GM23338 (cell line): ENCODE results near the gene TIMM23. TPM values are rescaled to one million over a fixed set of nuclear protein-coding genes. Genes with fewer than 3 reads are reported as not detected.

ENCODE experiments used
- ATAC-seq: fragments of 200-7000 bp; cut with Tn5 transposase; 3 replicates; pipeline ENCODE4 v1.9.1; 2020
- DNase-seq: peaks from one replicate; pipeline ENCODE4 v3.0.0-alpha.2; 2015; ENCODE audit warnings: low spot score
- H2AFZ ChIP-seq: fragments of 200-600 bp; sonication (generic); 2 replicates; pipeline ENCODE4 v1.8.0; 2016; ENCODE audit warnings: antibody characterized with exemption, mild to moderate bottlenecking, moderate library complexity
- H3F3A ChIP-seq: fragments of 200-600 bp; sonication (generic); replicated peaks from 2 replicates; pipeline ENCODE4 v1.8.0; 2017; ENCODE audit warnings: antibody characterized with exemption, mixed run types, low read depth
- H3K27ac ChIP-seq: fragments of 200-600 bp; sonication (generic); 2 replicates; pipeline ENCODE4 v1.6.1; 2016; ENCODE audit warnings: low read depth
- H3K27me3 ChIP-seq: fragments of 200-600 bp; sonication (generic); 2 replicates; pipeline ENCODE4 v1.8.0; 2016; ENCODE audit warnings: mild to moderate bottlenecking, mixed run types, moderate library complexity; ENCODE audit not compliant: insufficient read depth
- H3K36me3 ChIP-seq: fragments of 200-600 bp; sonication (generic); 2 replicates; pipeline ENCODE4 v1.8.0; 2016; ENCODE audit warnings: mild to moderate bottlenecking; ENCODE audit not compliant: insufficient read depth
- H3K4me1 ChIP-seq: fragments of 200-600 bp; sonication (generic); 2 replicates; pipeline ENCODE4 v1.8.0; 2016; ENCODE audit warnings: mild to moderate bottlenecking, moderate library complexity; ENCODE audit not compliant: insufficient read depth
- H3K4me2 ChIP-seq: fragments of 200-600 bp; sonication (generic); 2 replicates; pipeline ENCODE4 v1.7.1; 2017; ENCODE audit warnings: mixed run types
- H3K4me3 ChIP-seq: fragments of 200-600 bp; sonication (generic); 2 replicates; pipeline ENCODE4 v1.6.1; 2016; ENCODE audit warnings: mixed run types
- H3K79me2 ChIP-seq: fragments of 200-600 bp; sonication (generic); replicated peaks from 2 replicates; pipeline ENCODE4 v1.8.0; 2017; ENCODE audit warnings: mild to moderate bottlenecking; ENCODE audit not compliant: insufficient read depth
- H3K9me2 ChIP-seq: fragments of 200-600 bp; sonication (generic); 2 replicates; pipeline ENCODE4 v1.8.0; 2017; ENCODE audit not compliant: insufficient read depth
- H4K20me1 ChIP-seq: fragments of 200-600 bp; sonication (generic); replicated peaks from 2 replicates; pipeline ENCODE4 v1.8.0; 2017; ENCODE audit warnings: mild to moderate bottlenecking; ENCODE audit not compliant: insufficient read depth
- H3K27ac Mint-ChIP-seq: 2 replicates; pipeline ENCODE4 v1.8.0; 2020; ENCODE audit warnings: inconsistent platforms, mild to moderate bottlenecking, moderate library complexity, mixed read lengths
- H3K27me3 Mint-ChIP-seq: 3 replicates; pipeline ENCODE4 v1.8.0; 2022; ENCODE audit warnings: low read depth, mild to moderate bottlenecking, moderate library complexity, mixed read lengths, inconsistent platforms; ENCODE audit not compliant: insufficient read depth, poor library complexity
- H3K36me3 Mint-ChIP-seq: 3 replicates; pipeline ENCODE4 v1.8.0; 2021; ENCODE audit warnings: low read depth, mild to moderate bottlenecking, inconsistent platforms, moderate library complexity, mixed read lengths
- H3K4me1 Mint-ChIP-seq: 3 replicates; pipeline ENCODE4 v1.8.0; 2020; ENCODE audit warnings: mild to moderate bottlenecking, inconsistent platforms, mixed read lengths
- H3K4me3 Mint-ChIP-seq: 3 replicates; pipeline ENCODE4 v1.8.0; 2021; ENCODE audit warnings: moderate library complexity, mild to moderate bottlenecking, inconsistent platforms, mixed read lengths
- H3K9me3 Mint-ChIP-seq: 3 replicates; pipeline ENCODE4 v1.8.0; 2020; ENCODE audit warnings: moderate library complexity, mild to moderate bottlenecking, inconsistent platforms, mixed read lengths
- CREB1 ChIP-seq: fragments of 250-450 bp; sonication (Bioruptor Pico); IDR thresholded peaks from 2 replicates; pipeline ENCODE4 v1.5.0; 2020; ENCODE audit warnings: low read depth, mild to moderate bottlenecking, moderate library complexity
- EZH2 ChIP-seq: fragments of 200-600 bp; sonication (generic); IDR thresholded peaks from one replicate; pipeline ENCODE4 v1.8.0; 2017; ENCODE audit warnings: antibody characterized with exemption, mild to moderate bottlenecking, low read depth; ENCODE audit not compliant: unreplicated experiment
- EZH2phosphoT487 ChIP-seq: fragments of 200-600 bp; sonication (generic); IDR thresholded peaks from one replicate; pipeline ENCODE4 v1.8.1; 2018; ENCODE audit warnings: antibody characterized with exemption; ENCODE audit not compliant: unreplicated experiment
- JUNB ChIP-seq: IDR thresholded peaks from one replicate; pipeline ENCODE4 v1.6.1; 2016; ENCODE audit warnings: antibody characterized with exemption; ENCODE audit not compliant: unreplicated experiment
- POLR2AphosphoS5 ChIP-seq: IDR thresholded peaks from 2 replicates; pipeline ENCODE4 v1.6.1; 2016; ENCODE audit warnings: antibody characterized with exemption, low read depth
- STAT1 ChIP-seq: IDR thresholded peaks from one replicate; pipeline ENCODE4 v1.6.1; 2016; ENCODE audit warnings: antibody characterized with exemption; ENCODE audit not compliant: unreplicated experiment
- ZNF331 ChIP-seq: fragments of 250-450 bp; sonication (Bioruptor Pico); IDR thresholded peaks from 2 replicates; pipeline ENCODE4 v1.5.0; 2020; ENCODE audit warnings: low read depth, mild to moderate bottlenecking, moderate library complexity
- polyA plus RNA-seq: library from polyadenylated mRNA; unstranded; fragments of >200 nt; fragmentation: Nextera tagmentation; extraction: Ambion mirVana; gene quantifications from 2 replicates; pipeline ENCODE4 v1.2.1, GENCODE V29; 2016
- total RNA-seq: library from RNA; depleted of rRNA; stranded (reverse); fragments of >200 nt; shearing (Covaris generic); gene quantifications from 2 replicates; pipeline ENCODE4 v1.2.3, GENCODE V29; 2014
- TF ChIP-seq, protein P1 (sequence below): IDR thresholded peaks from 2 replicates; pipeline ENCODE4 v1.6.1; 2016; ENCODE audit warnings: antibody characterized with exemption
- TF ChIP-seq, protein P2 (sequence below), 2 experiments: fragments of 200-600 bp in 1 of 2; sonication (generic) in 1 of 2; conservative IDR thresholded peaks; 2 replicates each; pipeline versions ENCODE4 v1.5.1 to v1.6.1; 2016 to 2017; ENCODE audit warnings: antibody characterized with exemption in 2 of 2, low read depth in 2 of 2, mild to moderate bottlenecking in 2 of 2, moderate library complexity in 1 of 2
- TF ChIP-seq, protein P3 (sequence below): fragments of 250-450 bp; sonication (Bioruptor Pico); IDR thresholded peaks from 2 replicates; pipeline ENCODE4 v1.5.0; 2020; ENCODE audit warnings: mild to moderate bottlenecking, moderate library complexity
- TF ChIP-seq, protein P4 (sequence below): IDR thresholded peaks from one replicate; pipeline ENCODE4 v1.6.1; 2018; ENCODE audit warnings: antibody characterized with exemption; ENCODE audit not compliant: unreplicated experiment

TIMM23 gene
- total and polyA plus RNA-seq, 2 experiments from 2014 or later: 120 to 218 TPM

DNA sequence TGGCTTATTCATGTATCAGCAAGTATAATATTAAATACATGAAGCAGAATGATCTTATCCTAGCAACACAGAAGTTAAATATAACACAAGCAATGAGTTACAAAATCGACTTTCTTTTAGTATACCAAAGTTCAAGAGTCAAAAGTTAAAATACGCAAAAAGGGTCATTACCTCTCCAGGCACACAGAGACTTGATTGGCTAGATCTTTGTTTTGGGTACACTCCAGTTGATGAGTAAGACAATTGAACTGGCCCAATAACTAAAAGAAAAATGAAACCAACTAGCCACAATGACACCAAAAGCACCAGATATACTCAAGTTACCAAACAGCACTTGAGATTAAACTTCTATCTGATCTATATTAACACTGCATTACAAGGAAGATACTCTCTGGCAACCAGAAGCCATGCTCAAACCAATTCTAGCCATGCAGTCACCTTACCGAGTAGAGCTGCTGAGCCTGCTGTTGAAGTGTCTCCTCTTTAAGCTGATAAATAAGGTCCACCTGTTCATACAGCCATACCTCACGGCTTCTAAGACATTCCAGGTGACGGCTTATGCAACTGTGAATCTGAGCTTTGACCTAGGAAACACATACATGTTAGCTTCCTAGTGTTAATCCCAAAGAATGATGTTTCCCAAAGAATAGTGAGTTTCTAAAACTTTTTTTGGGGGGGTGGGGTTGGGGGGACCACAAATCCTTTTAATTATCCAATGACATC lies 42.6 kb downstream of the TIMM23 start (continued):
- no peak for TF ChIP-seq EZH2phosphoT487
- TF ChIP-seq EZH2: no peak
- no peak for TF ChIP-seq POLR2AphosphoS5
- no peak for TF ChIP-seq ZNF331 (CRISPR knock-in tag)
- TF ChIP-seq JUNB: no peak
- no peak for TF ChIP-seq STAT1
- TF ChIP-seq, protein P1, sequence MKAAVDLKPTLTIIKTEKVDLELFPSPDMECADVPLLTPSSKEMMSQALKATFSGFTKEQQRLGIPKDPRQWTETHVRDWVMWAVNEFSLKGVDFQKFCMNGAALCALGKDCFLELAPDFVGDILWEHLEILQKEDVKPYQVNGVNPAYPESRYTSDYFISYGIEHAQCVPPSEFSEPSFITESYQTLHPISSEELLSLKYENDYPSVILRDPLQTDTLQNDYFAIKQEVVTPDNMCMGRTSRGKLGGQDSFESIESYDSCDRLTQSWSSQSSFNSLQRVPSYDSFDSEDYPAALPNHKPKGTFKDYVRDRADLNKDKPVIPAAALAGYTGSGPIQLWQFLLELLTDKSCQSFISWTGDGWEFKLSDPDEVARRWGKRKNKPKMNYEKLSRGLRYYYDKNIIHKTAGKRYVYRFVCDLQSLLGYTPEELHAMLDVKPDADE: no peak
- TF ChIP-seq, protein P2, sequence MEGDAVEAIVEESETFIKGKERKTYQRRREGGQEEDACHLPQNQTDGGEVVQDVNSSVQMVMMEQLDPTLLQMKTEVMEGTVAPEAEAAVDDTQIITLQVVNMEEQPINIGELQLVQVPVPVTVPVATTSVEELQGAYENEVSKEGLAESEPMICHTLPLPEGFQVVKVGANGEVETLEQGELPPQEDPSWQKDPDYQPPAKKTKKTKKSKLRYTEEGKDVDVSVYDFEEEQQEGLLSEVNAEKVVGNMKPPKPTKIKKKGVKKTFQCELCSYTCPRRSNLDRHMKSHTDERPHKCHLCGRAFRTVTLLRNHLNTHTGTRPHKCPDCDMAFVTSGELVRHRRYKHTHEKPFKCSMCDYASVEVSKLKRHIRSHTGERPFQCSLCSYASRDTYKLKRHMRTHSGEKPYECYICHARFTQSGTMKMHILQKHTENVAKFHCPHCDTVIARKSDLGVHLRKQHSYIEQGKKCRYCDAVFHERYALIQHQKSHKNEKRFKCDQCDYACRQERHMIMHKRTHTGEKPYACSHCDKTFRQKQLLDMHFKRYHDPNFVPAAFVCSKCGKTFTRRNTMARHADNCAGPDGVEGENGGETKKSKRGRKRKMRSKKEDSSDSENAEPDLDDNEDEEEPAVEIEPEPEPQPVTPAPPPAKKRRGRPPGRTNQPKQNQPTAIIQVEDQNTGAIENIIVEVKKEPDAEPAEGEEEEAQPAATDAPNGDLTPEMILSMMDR (conservative IDR thresholded peaks at IDR 0.05; ENCODE audit: low read depth in 2 of 2): no peak
- no peak for TF ChIP-seq CREB1 (CRISPR knock-in tag)

DNA sequence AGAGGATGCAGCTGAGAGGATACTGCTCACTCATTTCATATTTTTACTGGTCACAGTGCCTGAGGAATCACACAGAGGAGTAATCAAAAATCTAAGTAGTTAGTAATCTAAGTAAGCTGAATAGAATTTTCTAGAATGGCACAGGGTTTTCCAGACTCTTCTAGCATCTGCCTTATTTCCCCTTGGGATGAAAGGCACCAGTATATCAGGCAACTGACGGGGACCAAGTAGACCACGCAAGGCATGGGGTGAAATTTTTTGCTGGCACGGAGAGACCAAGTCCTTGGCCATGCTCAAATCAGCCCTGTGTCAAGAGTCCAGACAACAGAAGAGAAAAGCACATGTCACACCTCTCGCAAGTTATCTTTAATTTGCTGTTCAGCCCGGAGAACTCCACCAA lies 43.9 kb downstream of the TIMM23 start:
- no peak overlapping the region for H3K4me3 ChIP-seq
- H3K27ac ChIP-seq: no peak overlapping the region
- H3K4me1 ChIP-seq: peaks cover 15% of the 10 kb centered on the region
- H4K20me1 ChIP-seq: peaks cover 22% of the 10 kb centered on the region
- peaks cover 59% of the 10 kb centered on the region for H3K79me2 ChIP-seq
- no peak for ATAC-seq
- no peaks in the 10 kb centered on the region for H3K9me2 ChIP-seq
- Mint-ChIP-seq H3K4me3 (no peak overlapping the region), H3K27ac (no peak overlapping the region), H3K36me3 (peaks cover 31% of the 10 kb centered on the region; the same call in 2 of the 3 replicates), H3K9me3 (no peaks in the 10 kb centered on the region), H3K4me1 (peaks cover 14% of the 10 kb centered on the region), H3K27me3 (no peaks in the 10 kb centered on the region)
- no peaks in the 10 kb centered on the region for H3F3A ChIP-seq
- no peak for DNase-seq
- no peak overlapping the region for H3K4me2 ChIP-seq
- no peaks in the 10 kb centered on the region for H3K27me3 ChIP-seq
- no peak overlapping the region for H2AFZ ChIP-seq
- H3K36me3 ChIP-seq: peaks cover 6% of the 10 kb centered on the region; the same call in 1 of the 2 replicates
- TF ChIP-seq, protein P3, sequence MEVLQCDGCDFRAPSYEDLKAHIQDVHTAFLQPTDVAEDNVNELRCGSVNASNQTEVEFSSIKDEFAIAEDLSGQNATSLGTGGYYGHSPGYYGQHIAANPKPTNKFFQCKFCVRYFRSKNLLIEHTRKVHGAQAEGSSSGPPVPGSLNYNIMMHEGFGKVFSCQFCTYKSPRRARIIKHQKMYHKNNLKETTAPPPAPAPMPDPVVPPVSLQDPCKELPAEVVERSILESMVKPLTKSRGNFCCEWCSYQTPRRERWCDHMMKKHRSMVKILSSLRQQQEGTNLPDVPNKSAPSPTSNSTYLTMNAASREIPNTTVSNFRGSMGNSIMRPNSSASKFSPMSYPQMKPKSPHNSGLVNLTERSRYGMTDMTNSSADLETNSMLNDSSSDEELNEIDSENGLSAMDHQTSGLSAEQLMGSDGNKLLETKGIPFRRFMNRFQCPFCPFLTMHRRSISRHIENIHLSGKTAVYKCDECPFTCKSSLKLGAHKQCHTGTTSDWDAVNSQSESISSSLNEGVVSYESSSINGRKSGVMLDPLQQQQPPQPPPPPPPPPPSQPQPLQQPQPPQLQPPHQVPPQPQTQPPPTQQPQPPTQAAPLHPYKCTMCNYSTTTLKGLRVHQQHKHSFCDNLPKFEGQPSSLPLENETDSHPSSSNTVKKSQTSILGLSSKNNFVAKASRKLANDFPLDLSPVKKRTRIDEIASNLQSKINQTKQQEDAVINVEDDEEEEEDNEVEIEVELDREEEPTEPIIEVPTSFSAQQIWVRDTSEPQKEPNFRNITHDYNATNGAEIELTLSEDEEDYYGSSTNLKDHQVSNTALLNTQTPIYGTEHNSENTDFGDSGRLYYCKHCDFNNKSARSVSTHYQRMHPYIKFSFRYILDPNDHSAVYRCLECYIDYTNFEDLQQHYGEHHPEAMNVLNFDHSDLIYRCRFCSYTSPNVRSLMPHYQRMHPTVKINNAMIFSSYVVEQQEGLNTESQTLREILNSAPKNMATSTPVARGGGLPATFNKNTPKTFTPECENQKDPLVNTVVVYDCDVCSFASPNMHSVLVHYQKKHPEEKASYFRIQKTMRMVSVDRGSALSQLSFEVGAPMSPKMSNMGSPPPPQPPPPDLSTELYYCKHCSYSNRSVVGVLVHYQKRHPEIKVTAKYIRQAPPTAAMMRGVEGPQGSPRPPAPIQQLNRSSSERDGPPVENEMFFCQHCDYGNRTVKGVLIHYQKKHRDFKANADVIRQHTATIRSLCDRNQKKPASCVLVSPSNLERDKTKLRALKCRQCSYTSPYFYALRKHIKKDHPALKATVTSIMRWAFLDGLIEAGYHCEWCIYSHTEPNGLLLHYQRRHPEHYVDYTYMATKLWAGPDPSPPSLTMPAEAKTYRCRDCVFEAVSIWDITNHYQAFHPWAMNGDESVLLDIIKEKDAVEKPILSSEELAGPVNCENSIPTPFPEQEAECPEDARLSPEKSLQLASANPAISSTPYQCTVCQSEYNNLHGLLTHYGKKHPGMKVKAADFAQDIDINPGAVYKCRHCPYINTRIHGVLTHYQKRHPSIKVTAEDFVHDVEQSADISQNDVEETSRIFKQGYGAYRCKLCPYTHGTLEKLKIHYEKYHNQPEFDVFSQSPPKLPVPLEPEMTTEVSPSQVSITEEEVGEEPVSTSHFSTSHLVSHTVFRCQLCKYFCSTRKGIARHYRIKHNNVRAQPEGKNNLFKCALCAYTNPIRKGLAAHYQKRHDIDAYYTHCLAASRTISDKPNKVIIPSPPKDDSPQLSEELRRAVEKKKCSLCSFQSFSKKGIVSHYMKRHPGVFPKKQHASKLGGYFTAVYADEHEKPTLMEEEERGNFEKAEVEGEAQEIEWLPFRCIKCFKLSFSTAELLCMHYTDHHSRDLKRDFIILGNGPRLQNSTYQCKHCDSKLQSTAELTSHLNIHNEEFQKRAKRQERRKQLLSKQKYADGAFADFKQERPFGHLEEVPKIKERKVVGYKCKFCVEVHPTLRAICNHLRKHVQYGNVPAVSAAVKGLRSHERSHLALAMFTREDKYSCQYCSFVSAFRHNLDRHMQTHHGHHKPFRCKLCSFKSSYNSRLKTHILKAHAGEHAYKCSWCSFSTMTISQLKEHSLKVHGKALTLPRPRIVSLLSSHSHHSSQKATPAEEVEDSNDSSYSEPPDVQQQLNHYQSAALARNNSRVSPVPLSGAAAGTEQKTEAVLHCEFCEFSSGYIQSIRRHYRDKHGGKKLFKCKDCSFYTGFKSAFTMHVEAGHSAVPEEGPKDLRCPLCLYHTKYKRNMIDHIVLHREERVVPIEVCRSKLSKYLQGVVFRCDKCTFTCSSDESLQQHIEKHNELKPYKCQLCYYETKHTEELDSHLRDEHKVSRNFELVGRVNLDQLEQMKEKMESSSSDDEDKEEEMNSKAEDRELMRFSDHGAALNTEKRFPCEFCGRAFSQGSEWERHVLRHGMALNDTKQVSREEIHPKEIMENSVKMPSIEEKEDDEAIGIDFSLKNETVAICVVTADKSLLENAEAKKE (CRISPR knock-in tag): no peak
- TF ChIP-seq POLR2AphosphoS5 (no peak), CREB1 (CRISPR knock-in tag) (no peak), ZNF331 (CRISPR knock-in tag) (no peak), JUNB (no peak)
- TF ChIP-seq, protein P4, sequence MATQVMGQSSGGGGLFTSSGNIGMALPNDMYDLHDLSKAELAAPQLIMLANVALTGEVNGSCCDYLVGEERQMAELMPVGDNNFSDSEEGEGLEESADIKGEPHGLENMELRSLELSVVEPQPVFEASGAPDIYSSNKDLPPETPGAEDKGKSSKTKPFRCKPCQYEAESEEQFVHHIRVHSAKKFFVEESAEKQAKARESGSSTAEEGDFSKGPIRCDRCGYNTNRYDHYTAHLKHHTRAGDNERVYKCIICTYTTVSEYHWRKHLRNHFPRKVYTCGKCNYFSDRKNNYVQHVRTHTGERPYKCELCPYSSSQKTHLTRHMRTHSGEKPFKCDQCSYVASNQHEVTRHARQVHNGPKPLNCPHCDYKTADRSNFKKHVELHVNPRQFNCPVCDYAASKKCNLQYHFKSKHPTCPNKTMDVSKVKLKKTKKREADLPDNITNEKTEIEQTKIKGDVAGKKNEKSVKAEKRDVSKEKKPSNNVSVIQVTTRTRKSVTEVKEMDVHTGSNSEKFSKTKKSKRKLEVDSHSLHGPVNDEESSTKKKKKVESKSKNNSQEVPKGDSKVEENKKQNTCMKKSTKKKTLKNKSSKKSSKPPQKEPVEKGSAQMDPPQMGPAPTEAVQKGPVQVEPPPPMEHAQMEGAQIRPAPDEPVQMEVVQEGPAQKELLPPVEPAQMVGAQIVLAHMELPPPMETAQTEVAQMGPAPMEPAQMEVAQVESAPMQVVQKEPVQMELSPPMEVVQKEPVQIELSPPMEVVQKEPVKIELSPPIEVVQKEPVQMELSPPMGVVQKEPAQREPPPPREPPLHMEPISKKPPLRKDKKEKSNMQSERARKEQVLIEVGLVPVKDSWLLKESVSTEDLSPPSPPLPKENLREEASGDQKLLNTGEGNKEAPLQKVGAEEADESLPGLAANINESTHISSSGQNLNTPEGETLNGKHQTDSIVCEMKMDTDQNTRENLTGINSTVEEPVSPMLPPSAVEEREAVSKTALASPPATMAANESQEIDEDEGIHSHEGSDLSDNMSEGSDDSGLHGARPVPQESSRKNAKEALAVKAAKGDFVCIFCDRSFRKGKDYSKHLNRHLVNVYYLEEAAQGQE: no peak
